ENCODE data around the gene EME2. TPM values are rescaled to one million over a fixed set of nuclear protein-coding genes. Genes with fewer than 3 reads are reported as not detected.

Gene EME2
- total and polyA plus RNA-seq, 9 donors = 0.83 to 19.2 (median 13.7) TPM

DNA sequence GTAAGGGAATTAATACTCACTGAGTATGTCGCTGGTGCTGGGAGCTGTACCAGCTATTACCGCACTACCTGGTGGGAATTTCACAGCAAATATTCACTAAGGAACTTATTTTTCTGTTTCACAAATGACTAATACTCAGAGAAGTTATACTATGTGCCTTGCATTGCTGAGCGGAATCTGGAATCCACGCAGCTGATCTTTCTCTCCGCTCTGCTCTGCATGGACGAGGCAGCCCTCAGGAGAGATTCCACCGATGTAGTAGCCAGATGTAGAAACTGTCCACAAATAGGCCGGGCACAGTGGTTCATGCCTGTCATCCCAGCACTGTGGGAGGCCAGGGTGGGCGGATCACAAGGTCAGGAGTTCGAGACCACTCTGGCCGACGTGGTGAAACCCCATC, 18.4 kb upstream of the EME2 start:
- TF ChIP-seq, protein P1, sequence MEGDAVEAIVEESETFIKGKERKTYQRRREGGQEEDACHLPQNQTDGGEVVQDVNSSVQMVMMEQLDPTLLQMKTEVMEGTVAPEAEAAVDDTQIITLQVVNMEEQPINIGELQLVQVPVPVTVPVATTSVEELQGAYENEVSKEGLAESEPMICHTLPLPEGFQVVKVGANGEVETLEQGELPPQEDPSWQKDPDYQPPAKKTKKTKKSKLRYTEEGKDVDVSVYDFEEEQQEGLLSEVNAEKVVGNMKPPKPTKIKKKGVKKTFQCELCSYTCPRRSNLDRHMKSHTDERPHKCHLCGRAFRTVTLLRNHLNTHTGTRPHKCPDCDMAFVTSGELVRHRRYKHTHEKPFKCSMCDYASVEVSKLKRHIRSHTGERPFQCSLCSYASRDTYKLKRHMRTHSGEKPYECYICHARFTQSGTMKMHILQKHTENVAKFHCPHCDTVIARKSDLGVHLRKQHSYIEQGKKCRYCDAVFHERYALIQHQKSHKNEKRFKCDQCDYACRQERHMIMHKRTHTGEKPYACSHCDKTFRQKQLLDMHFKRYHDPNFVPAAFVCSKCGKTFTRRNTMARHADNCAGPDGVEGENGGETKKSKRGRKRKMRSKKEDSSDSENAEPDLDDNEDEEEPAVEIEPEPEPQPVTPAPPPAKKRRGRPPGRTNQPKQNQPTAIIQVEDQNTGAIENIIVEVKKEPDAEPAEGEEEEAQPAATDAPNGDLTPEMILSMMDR (IDR thresholded peaks at IDR 0.05) = no peak
- TF ChIP-seq EP300 (IDR thresholded peaks at IDR 0.05) (no peak), POLR2A (IDR thresholded peaks at IDR 0.05) (no peak)
- Histone ChIP-seq H3K27me3 (no peaks in the 10 kb centered on the region), H3K36me3 (no peaks in the 10 kb centered on the region), H3K9me3 (no peaks in the 10 kb centered on the region), H3K4me1 (ENCODE audit: insufficient read depth) (no peaks in the 10 kb centered on the region), H3K27ac (no peak overlapping the region), H3K4me3 (no peak overlapping the region)
- DNase-seq = no peak
- WGBS, 3 donors = 87 to 92% (median 91%) methylated on average over 12 of the region's 12 CpGs
- intact Hi-C loops (cut with DNase I) = no loop called here

DNA sequence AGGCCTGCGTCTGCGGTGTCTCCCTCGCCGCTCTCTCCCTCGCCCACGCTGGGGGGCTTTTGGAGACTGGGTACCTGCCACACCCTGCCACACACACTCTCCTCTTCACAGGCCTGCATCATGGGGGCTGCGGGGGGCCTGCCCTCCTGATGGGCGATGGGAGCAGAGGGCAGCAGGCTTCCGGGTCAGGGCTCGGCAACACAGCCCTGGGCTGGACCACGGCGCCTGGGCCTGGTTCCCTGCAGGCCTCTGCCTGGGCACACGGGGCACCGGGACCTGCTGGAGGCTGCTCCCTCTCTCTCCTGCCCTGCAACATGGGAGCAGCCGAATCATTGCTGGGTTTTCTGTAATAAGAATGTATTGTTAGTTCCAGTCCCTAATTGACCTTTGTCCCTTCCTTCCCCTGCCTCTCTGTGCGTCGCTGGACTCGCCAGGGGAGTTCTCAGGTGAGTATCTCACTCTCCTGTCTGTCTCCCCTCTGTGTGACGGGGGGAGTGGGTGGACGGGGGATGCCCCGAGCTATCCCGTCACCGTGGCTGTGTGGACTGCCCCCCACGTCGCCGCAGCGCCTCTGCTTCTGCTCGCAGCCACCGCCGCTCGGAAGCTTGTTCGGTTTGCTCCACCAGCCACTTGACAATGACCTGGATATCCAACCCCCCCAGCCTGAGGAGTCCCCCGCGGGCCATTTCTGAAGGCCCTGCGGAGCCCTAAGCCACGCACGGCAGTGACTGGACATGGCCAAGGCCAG, 14.7 kb upstream of the EME2 start:
- Histone ChIP-seq H3K36me3 (no peaks in the 10 kb centered on the region), H3K9me3 (no peaks in the 10 kb centered on the region), H3K27ac (no peak overlapping the region), H3K4me1 (ENCODE audit: insufficient read depth) (no peaks in the 10 kb centered on the region), H3K27me3 (no peaks in the 10 kb centered on the region), H3K4me3 (no peak overlapping the region)
- DNase-seq = no peak
- no peak for TF ChIP-seq POLR2A (IDR thresholded peaks at IDR 0.05)
- no peak for TF ChIP-seq EP300 (IDR thresholded peaks at IDR 0.05)
- TF ChIP-seq, protein P1 (IDR thresholded peaks at IDR 0.05) = no peak
- intact Hi-C loops (cut with DNase I) = no loop called here
- WGBS, 3 donors = 91 to 92% (median 92%) methylated on average over 37 of the region's 37 CpGs

DNA sequence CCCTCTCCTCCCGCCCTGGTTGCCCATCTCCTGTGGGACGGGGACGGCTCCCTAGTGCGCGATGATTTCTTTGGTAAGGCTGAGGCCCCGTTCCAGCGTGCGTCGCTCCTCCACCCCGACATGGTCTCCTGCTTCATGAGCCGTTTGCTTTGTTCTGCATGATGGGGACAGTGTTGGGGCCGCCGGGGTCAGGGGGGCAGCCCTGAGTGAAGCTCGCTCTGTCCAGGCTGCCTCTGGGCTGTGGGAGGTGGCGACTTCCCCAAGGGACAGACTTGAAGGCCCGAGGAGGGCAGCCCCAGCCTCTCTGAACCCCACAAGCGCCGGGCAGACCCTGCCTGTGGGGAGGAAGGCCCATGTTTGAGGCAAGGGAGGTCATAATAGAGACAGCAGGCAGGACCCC, 13.7 kb upstream of the EME2 start:
- intact Hi-C loops (cut with DNase I) = no loop called here
- TF ChIP-seq, protein P1 (IDR thresholded peaks at IDR 0.05) = no peak
- no peak for TF ChIP-seq EP300 (IDR thresholded peaks at IDR 0.05)
- no peak for TF ChIP-seq POLR2A (IDR thresholded peaks at IDR 0.05)
- H3K27me3 ChIP-seq = no peaks in the 10 kb centered on the region
- H3K9me3 ChIP-seq = no peaks in the 10 kb centered on the region
- no peak for DNase-seq
- H3K27ac ChIP-seq = no peak overlapping the region
- 88 to 92% (median 92%) methylated on average over 17 to 18 of the region's 18 CpGs for WGBS, 3 donors
- no peak overlapping the region for H3K4me3 ChIP-seq
- H3K36me3 ChIP-seq = no peaks in the 10 kb centered on the region
- H3K4me1 ChIP-seq (ENCODE audit: insufficient read depth) = no peaks in the 10 kb centered on the region

DNA sequence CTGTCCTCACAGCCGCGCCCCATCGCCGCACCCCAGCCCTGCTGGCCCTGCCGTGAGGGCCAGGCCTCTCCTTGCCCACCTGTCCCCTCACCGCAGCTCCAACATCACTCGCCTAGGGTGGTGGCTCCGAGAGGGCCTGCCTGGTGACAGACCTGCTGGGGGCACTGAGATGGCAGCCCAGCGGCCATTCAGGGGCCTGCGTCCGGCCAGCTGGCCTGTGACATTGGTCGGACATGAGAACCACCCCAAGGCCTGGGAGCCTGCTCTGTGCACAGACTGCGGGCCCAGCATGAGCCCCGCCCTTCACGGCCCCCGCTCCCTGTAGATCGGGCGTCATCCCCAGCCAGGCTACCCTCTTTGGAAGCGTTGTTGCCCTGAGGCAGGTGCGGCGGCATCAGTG, 13.1 kb upstream of the EME2 start:
- TF ChIP-seq, protein P1 (IDR thresholded peaks at IDR 0.05) = no peak
- TF ChIP-seq EP300 (IDR thresholded peaks at IDR 0.05) = no peak
- no peak for TF ChIP-seq POLR2A (IDR thresholded peaks at IDR 0.05)
- intact Hi-C loops (cut with DNase I) = no loop called here
- Histone ChIP-seq H3K4me3 (no peak overlapping the region), H3K27me3 (no peaks in the 10 kb centered on the region), H3K4me1 (ENCODE audit: insufficient read depth) (no peaks in the 10 kb centered on the region), H3K36me3 (no peaks in the 10 kb centered on the region), H3K9me3 (no peaks in the 10 kb centered on the region), H3K27ac (no peak overlapping the region)
- 94 to 95% (median 94%) methylated on average over 21 of the region's 21 CpGs for WGBS, 3 donors
- no peak for DNase-seq
